HG02678 (cell line): ENCODE data around the gene EFCAB11.
"Not testable (repeated sequence)": the region's sequence is repeated elsewhere in the genome, so short reads cannot be mapped to it uniquely, and the experiment has no call there.

Experiments used
- ATAC-seq: cut with Tn5 transposase; IDR thresholded peaks from one replicate; pipeline ENCODE4 v1.9.1; 2021; ENCODE audit warnings: mild to moderate bottlenecking, moderate library complexity; ENCODE audit not compliant: unreplicated experiment

The EFCAB11 gene

GRCh38 chr14:89874091-89874490 lies 80.4 kb downstream of the EFCAB11 start:
- not testable (repeated sequence) for ATAC-seq

- no peak for ATAC-seq
Measured at GRCh38 chr14:89870316-89870715, 84.2 kb downstream of the EFCAB11 start.

DNA sequence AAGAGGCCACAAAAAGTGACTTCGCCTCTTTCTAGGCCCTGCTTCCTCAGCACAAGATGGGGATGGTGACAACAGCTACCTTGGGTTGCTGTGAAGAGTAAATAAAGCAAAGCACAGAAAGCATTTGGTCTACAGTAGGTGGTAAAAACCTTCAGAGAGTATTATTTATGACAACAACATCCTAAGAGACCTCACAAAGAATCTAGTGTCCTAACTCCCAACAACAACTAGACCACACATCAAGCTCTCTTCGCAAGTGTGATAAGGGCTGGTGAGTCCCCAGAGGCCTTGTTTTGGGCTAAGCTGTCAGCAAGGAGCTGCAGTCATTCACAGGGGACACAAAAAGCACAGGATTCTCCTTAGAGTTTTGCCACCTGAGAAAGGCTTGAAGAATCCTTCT lies 84.9 kb downstream of the EFCAB11 start:
- ATAC-seq: no peak

DNA sequence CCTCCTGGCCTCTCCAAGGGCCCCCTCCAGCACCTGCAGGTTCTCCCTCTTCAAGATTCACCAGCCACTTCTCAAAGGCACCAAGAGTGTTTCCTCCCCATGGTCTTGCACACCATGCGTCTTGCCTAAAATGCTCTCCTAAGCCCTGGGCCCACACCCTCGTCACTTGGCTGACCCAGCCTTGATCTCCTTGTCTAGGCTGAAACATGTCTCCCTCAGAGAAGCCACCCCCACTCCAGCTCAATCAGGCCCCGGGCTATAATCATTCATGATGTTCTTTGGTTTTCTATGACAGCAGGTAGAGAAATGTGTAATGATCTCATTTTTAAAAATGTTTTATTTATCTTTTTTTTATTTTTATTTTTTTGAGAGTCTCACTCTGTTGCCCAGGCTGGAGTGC lies 88.1 kb downstream of the EFCAB11 start:
- ATAC-seq: no peak

GRCh38 chr14:89865153-89865552 lies 89.4 kb downstream of the EFCAB11 start:
- no peak for ATAC-seq

GRCh38 chr14:89862856-89863255 lies 91.7 kb downstream of the EFCAB11 start:
- ATAC-seq: no peak

DNA sequence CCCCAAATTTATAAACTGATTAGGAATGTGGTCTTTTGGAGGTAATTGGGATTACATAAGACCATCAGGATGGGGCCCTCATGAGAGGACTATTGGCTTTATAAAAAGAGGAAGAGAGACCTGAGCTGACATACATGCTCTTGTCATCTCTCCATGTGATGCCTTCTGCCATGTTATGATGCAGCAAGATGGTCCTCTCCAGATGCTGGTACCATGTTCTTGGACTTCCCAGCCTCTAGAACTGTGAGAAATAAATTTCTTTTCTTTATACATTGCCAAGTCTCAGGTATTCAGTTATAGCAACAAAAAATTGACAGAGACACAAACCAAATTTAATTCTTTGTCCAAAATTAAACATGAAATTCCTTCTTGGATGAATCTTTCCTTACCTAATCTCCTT lies 92.9 kb downstream of the EFCAB11 start:
- no peak for ATAC-seq

- ATAC-seq: no peak
Measured at GRCh38 chr14:89858089-89858488, 96.4 kb downstream of the EFCAB11 start.

DNA sequence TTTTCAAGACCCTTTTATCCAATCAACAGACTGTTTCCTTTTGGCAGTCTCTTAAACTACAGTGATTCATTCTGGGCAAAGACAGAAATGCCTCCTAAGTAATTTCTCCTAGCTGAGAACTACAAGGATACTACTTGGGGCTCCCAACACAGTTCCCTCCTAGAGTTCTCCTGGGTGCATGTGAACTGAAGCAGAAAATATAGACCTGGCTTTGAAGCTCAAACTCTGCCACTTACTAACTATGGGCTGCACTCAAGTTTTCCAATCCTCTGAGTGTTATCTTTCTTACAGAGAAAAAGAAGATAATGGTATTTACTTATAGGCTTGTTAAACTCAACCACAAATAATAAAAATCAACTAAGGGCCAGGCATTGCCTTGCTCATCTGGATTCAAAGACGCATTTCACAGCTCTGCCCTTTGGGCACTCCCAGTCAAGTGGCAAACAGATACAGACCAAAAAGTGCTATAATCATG lies 97.6 kb downstream of the EFCAB11 start:
- ATAC-seq: no peak

GRCh38 chr14:89855961-89856656 lies 98.4 kb downstream of the EFCAB11 start:
- ATAC-seq: no peak

DNA sequence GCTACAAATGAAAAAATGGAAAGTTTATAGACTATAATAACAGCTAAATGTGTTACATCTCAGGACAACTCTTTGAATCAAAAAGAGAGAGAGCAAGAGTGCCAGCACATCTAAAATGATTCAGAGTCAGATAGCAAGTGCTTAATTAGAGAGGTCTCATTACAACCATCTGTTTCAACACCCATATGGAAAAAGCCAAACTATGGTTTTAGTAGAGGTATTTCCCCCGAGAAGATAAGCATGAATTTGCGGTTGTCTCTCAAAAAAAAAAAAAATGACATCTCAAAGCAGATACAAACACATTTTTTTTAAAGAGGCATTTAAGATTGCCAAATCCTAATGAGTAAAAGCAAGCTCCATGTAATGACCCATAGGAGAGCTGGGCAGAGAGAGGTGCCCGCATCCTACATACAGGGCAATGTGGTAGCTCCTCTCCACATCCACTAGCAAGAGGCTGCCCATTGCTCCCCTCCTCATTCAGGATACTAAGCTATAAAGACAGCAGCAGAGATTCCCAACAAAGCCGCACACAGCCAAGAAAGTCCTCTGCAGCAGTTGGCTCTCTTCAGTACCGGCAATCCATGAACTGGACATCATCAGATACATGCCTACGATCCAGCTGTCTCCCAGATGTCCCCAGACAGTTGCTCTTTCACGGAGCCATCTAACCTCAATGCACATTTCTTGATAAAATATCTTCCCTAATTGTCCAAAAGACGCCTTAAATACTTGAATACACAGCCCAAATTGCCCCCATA lies 100.4 kb downstream of the EFCAB11 start:
- ATAC-seq: no peak

DNA sequence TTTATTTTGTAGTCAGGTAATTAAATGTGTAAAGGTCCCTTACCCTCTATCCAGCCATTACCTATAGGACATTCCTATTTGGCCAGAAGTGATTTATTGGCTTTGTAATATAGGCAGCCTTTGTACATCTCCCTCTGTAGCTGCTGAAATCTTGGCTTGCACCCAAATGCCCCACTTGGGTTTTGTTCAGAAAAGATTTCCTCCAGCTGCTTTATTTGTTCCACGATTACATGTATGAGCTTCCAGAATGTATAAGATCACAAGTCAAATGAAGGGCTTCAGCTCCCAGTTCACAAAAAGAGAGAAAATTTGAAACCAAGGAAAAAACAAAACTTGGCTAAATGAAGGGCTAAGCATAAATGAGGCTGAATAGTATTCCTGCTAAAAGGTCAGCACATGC lies 103.4 kb downstream of the EFCAB11 start:
- ATAC-seq: no peak

DNA sequence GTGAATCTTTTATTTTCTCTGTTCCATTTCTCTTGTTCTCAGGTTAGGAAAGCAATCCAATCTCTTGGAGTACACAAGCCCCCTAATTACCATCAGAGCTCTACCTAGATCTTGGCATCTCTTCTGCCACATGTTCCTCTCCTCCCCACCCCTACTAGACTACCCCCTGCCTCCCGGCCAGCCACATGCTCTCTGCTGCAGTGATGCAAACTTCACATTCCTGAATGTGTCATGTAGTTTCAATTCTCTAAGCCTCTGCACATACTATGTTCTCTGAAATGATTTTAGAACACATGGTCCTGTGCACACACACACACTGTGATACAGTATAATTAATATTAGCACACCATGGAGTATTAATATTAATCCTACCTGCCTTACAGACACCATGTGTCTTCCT lies 104.6 kb downstream of the EFCAB11 start:
- no peak for ATAC-seq

DNA sequence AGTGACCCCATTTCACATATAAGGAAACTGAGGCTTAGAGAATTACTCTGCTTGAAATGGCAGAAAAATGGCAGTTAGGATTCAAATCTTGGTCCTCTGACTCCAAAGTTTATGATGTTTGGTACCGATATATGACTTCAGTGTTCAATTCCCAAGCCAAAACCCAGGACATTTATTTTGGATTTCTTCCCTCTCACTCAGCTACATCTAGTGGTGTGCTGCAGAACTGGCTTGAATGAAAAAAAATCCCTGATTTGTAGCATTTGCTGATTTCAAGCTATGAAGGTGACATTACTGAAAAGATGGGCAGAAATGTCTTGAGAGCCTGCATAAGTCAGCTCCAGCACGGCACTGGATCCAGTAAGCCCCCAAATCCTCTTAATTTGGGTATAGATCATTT lies 106.4 kb downstream of the EFCAB11 start:
- no peak for ATAC-seq

- ATAC-seq: no peak
Measured at GRCh38 chr14:89845346-89845745, 109.2 kb downstream of the EFCAB11 start.

- no peak for ATAC-seq
Measured at GRCh38 chr14:89844508-89844907, 110.0 kb downstream of the EFCAB11 start.

GRCh38 chr14:89842837-89843236 lies 111.7 kb downstream of the EFCAB11 start:
- no peak for ATAC-seq

- no peak for ATAC-seq
Measured at GRCh38 chr14:89841851-89842250, 112.7 kb downstream of the EFCAB11 start.

- ATAC-seq: no peak
Measured at GRCh38 chr14:89836830-89837469, 117.6 kb downstream of the EFCAB11 start.

DNA sequence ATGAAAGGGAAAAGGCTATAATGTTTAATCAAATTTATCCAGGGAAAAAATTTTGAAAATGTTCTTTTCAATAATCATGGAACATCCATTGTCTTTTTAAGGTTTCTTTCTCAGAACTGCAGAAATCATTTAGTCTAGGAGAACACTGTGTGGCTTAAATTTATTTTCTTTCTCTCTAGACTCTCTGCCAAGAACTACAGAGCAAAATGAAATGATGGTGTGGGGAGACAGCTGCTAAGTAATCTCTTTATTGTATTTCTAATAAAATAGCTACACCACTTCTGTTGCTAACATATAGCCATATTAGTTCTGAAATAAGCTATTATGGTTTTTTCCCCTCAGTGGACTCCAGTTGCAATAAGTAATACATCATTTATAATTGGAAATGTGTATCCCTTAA lies 120.9 kb downstream of the EFCAB11 start:
- no peak for ATAC-seq

DNA sequence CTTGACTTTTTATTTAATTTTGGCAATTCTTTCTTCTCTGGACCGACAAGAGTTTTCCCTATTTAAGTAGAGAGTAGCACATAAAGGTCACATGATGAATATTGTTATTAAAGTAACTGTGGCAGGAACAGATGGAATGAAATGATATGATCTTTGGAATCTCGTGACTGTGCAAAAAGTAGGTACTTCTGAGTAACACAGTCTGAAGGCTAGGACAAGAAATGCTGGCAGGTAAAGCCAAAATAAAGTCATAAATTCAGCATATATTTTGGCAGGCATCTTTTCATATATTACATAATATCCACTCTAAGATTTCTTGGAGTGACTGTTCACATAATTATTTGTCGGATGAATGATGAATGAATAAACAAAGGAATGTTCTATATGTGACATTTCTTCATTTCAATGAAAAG lies 121.4 kb downstream of the EFCAB11 start:
- no peak for ATAC-seq
